Neural progenitor cell (in vitro differentiated cells): ENCODE results near the gene OTUD3. TPM values are rescaled to one million over a fixed set of nuclear protein-coding genes. Genes with fewer than 3 reads are reported as not detected.

Source experiments
- DNase-seq: peaks from one replicate; pipeline ENCODE4 v3.0.0-alpha.2; 2016; ENCODE audit warnings: low spot score
- H2AFZ ChIP-seq: fragments of 200-600 bp; sonication (generic); replicated peaks from 2 replicates; pipeline ENCODE4 v1.6.1; 2016; ENCODE audit warnings: antibody characterized with exemption
- H3F3A ChIP-seq: fragments of 200-600 bp; sonication (generic); 2 replicates; pipeline ENCODE4 v1.6.1; 2016; ENCODE audit warnings: antibody characterized with exemption, low read depth
- H3K27ac ChIP-seq: fragments of 200-600 bp; sonication (generic); 2 replicates; pipeline ENCODE4 v1.5.1; 2016; ENCODE audit warnings: mild to moderate bottlenecking
- H3K27me3 ChIP-seq: fragments of 200-600 bp; sonication (generic); 2 replicates; pipeline ENCODE4 v1.6.1; 2016; ENCODE audit warnings: mild to moderate bottlenecking, moderate library complexity
- H3K36me3 ChIP-seq: fragments of 200-600 bp; sonication (generic); 2 replicates; pipeline ENCODE4 v1.5.1; 2016
- H3K4me1 ChIP-seq: fragments of 200-600 bp; sonication (generic); 2 replicates; pipeline ENCODE4 v1.6.1; 2016; ENCODE audit warnings: mixed run types
- H3K4me2 ChIP-seq: fragments of 200-600 bp; sonication (generic); 2 replicates; pipeline ENCODE4 v1.6.1; 2016
- H3K4me3 ChIP-seq: fragments of 200-600 bp; sonication (generic); 2 replicates; pipeline ENCODE4 v1.5.1; 2016
- H3K79me2 ChIP-seq: fragments of 200-600 bp; sonication (generic); 2 replicates; pipeline ENCODE4 v1.6.1; 2016; ENCODE audit warnings: low read depth
- H3K9ac ChIP-seq: fragments of 200-600 bp; sonication (generic); 2 replicates; pipeline ENCODE4 v1.6.1; 2016
- H3K9me3 ChIP-seq: fragments of 200-600 bp; sonication (generic); 2 replicates; pipeline ENCODE4 v1.5.1; 2016; ENCODE audit warnings: low read depth
- H4K20me1 ChIP-seq: fragments of 200-600 bp; sonication (generic); 2 replicates; pipeline ENCODE4 v1.6.1; 2016; ENCODE audit warnings: low read depth
- H3K27ac Mint-ChIP-seq: 3 replicates; pipeline ENCODE4 v1.8.0; 2021; ENCODE audit warnings: mixed read lengths
- H3K27me3 Mint-ChIP-seq: 2 replicates; pipeline ENCODE4 v1.8.0; 2022; ENCODE audit warnings: low read depth, mild to moderate bottlenecking, inconsistent platforms, moderate library complexity, mixed read lengths; ENCODE audit not compliant: insufficient read depth
- H3K36me3 Mint-ChIP-seq: 3 replicates; pipeline ENCODE4 v1.8.0; 2021; ENCODE audit warnings: mixed read lengths
- H3K4me1 Mint-ChIP-seq: 3 replicates; pipeline ENCODE4 v1.8.0; 2021; ENCODE audit warnings: mixed read lengths
- H3K4me3 Mint-ChIP-seq: 3 replicates; pipeline ENCODE4 v1.8.0; 2021; ENCODE audit warnings: mild to moderate bottlenecking, moderate library complexity, mixed read lengths
- H3K9me3 Mint-ChIP-seq: 3 replicates; pipeline ENCODE4 v1.8.0; 2020; ENCODE audit warnings: mixed read lengths
- CTCF ChIP-seq: fragments of 200-600 bp; sonication (generic); IDR thresholded peaks from 2 replicates; pipeline ENCODE4 v1.5.1; 2017; ENCODE audit warnings: antibody characterized with exemption, mild to moderate bottlenecking
- EZH2 ChIP-seq: fragments of 200-600 bp; sonication (generic); IDR thresholded peaks from 2 replicates; pipeline ENCODE4 v1.6.1; 2017; ENCODE audit warnings: antibody characterized with exemption, mild to moderate bottlenecking, moderate library complexity
- EZH2phosphoT487 ChIP-seq: fragments of 200-600 bp; sonication (generic); IDR thresholded peaks from 2 replicates; pipeline ENCODE4 v1.6.1; 2017; ENCODE audit warnings: antibody characterized with exemption
- total RNA-seq: library from RNA; depleted of rRNA; stranded (reverse); fragments of >200 nt; gene quantifications from 2 replicates; pipeline ENCODE4 v1.2.3, GENCODE V29; 2015; ENCODE audit warnings: low replicate concordance

OTUD3 gene
- total RNA-seq, 1 donor from 2014 or later = 28.6 TPM

GRCh38 chr1:19840228-19840627, 42.0 kb upstream of the OTUD3 start:
- no peaks in the 10 kb centered on the region for H4K20me1 ChIP-seq
- Mint-ChIP-seq H3K4me1 (peaks cover 5% of the 10 kb centered on the region), H3K9me3 (no peaks in the 10 kb centered on the region), H3K27me3 (peaks cover 5% of the 10 kb centered on the region), H3K36me3 (no peaks in the 10 kb centered on the region), H3K27ac (no peak overlapping the region), H3K4me3 (no peak overlapping the region)
- no peak overlapping the region for H3K9ac ChIP-seq
- no peak for DNase-seq
- no peaks in the 10 kb centered on the region for H3K27me3 ChIP-seq
- H3K4me2 ChIP-seq = no peak overlapping the region
- no peaks in the 10 kb centered on the region for H3K9me3 ChIP-seq
- H3K4me1 ChIP-seq = no peaks in the 10 kb centered on the region
- TF ChIP-seq EZH2 (no peak), EZH2phosphoT487 (no peak), CTCF (no peak)
- no peaks in the 10 kb centered on the region for H3F3A ChIP-seq
- H2AFZ ChIP-seq = no peak overlapping the region
- no peaks in the 10 kb centered on the region for H3K36me3 ChIP-seq
- H3K4me3 ChIP-seq = no peak overlapping the region
- H3K27ac ChIP-seq = no peak overlapping the region
- H3K79me2 ChIP-seq = no peaks in the 10 kb centered on the region

GRCh38 chr1:19844731-19845495, 37.3 kb upstream of the OTUD3 start:
- Mint-ChIP-seq H3K36me3 (no peaks in the 10 kb centered on the region), H3K9me3 (no peaks in the 10 kb centered on the region), H3K27me3 (peaks cover 5% of the 10 kb centered on the region), H3K27ac (no peak overlapping the region), H3K4me1 (peaks cover 5% of the 10 kb centered on the region), H3K4me3 (no peak overlapping the region)
- H3K9ac ChIP-seq = no peak overlapping the region
- H3K27ac ChIP-seq = no peak overlapping the region
- no peak overlapping the region for H3K4me2 ChIP-seq
- no peaks in the 10 kb centered on the region for H3K36me3 ChIP-seq
- no peak for TF ChIP-seq EZH2
- no peak for TF ChIP-seq CTCF
- no peak for TF ChIP-seq EZH2phosphoT487
- no peak overlapping the region for H2AFZ ChIP-seq
- H3K4me1 ChIP-seq = no peaks in the 10 kb centered on the region
- H4K20me1 ChIP-seq = no peaks in the 10 kb centered on the region
- H3K9me3 ChIP-seq = no peaks in the 10 kb centered on the region
- DNase-seq = no peak
- no peak overlapping the region for H3K4me3 ChIP-seq
- no peaks in the 10 kb centered on the region for H3K27me3 ChIP-seq
- no peaks in the 10 kb centered on the region for H3F3A ChIP-seq
- H3K79me2 ChIP-seq = no peaks in the 10 kb centered on the region

GRCh38 chr1:19845555-19845954, 36.6 kb upstream of the OTUD3 start:
- Mint-ChIP-seq H3K4me3 (no peak overlapping the region), H3K27ac (no peak overlapping the region), H3K9me3 (no peaks in the 10 kb centered on the region), H3K27me3 (peaks cover 5% of the 10 kb centered on the region), H3K36me3 (no peaks in the 10 kb centered on the region), H3K4me1 (peaks cover 7% of the 10 kb centered on the region)
- H3K4me3 ChIP-seq = no peak overlapping the region
- no peak overlapping the region for H3K9ac ChIP-seq
- H2AFZ ChIP-seq = no peak overlapping the region
- no peak overlapping the region for H3K27ac ChIP-seq
- no peaks in the 10 kb centered on the region for H4K20me1 ChIP-seq
- no peaks in the 10 kb centered on the region for H3K9me3 ChIP-seq
- TF ChIP-seq EZH2phosphoT487 = no peak
- no peak for TF ChIP-seq EZH2
- TF ChIP-seq CTCF = no peak
- H3K27me3 ChIP-seq = no peaks in the 10 kb centered on the region
- no peak overlapping the region for H3K4me2 ChIP-seq
- no peaks in the 10 kb centered on the region for H3K79me2 ChIP-seq
- H3K36me3 ChIP-seq = no peaks in the 10 kb centered on the region
- no peak for DNase-seq
- H3F3A ChIP-seq = no peaks in the 10 kb centered on the region
- no peaks in the 10 kb centered on the region for H3K4me1 ChIP-seq
